ENCODE results near the gene SPOCK3. TPM values are rescaled to one million over a fixed set of nuclear protein-coding genes. Genes with fewer than 3 reads are reported as not detected.

The SPOCK3 gene
- total and polyA plus RNA-seq, 4 donors: 0.08 to 0.42 (median 0.24) TPM

DNA sequence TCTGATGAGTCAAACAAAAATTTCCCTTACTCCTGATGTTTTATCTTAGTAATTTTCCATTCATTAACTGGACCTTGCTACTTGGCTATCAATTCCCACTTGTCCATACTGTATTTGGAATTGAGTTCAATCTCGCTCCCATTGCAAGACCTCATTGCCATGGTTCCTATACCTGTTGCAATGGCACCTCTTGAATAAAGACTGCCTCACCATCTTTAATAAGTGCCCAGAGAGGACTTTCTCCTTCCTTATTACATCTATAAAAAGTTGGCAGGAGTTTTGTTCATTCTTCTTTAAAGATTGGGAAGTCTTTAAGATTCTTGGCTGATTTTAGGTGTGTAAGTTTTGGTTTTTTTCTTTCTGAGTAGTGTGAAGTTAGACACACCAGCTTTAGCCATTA, 397.4 kb downstream of the SPOCK3 start:
- H3K9me3 ChIP-seq (ENCODE audit: control insufficient read depth in 4 of 4, low read length in 3 of 4): no peaks in the 10 kb centered on the region
- no peak overlapping the region for H3K27ac ChIP-seq (ENCODE audit: low read depth in 1 of 2, low read length in 2 of 2)
- H3K36me3 ChIP-seq (ENCODE audit: control insufficient read depth in 4 of 4, insufficient read depth in 3 of 4, low read depth in 1 of 4, low read length in 3 of 4): no peaks in the 10 kb centered on the region
- TF ChIP-seq, protein P1, sequence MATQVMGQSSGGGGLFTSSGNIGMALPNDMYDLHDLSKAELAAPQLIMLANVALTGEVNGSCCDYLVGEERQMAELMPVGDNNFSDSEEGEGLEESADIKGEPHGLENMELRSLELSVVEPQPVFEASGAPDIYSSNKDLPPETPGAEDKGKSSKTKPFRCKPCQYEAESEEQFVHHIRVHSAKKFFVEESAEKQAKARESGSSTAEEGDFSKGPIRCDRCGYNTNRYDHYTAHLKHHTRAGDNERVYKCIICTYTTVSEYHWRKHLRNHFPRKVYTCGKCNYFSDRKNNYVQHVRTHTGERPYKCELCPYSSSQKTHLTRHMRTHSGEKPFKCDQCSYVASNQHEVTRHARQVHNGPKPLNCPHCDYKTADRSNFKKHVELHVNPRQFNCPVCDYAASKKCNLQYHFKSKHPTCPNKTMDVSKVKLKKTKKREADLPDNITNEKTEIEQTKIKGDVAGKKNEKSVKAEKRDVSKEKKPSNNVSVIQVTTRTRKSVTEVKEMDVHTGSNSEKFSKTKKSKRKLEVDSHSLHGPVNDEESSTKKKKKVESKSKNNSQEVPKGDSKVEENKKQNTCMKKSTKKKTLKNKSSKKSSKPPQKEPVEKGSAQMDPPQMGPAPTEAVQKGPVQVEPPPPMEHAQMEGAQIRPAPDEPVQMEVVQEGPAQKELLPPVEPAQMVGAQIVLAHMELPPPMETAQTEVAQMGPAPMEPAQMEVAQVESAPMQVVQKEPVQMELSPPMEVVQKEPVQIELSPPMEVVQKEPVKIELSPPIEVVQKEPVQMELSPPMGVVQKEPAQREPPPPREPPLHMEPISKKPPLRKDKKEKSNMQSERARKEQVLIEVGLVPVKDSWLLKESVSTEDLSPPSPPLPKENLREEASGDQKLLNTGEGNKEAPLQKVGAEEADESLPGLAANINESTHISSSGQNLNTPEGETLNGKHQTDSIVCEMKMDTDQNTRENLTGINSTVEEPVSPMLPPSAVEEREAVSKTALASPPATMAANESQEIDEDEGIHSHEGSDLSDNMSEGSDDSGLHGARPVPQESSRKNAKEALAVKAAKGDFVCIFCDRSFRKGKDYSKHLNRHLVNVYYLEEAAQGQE (IDR thresholded peaks at IDR 0.05): no peak
- DNase-seq (ENCODE audit: low spot score): no peak
- no peaks in the 10 kb centered on the region for H3K4me1 ChIP-seq (ENCODE audit: control insufficient read depth in 4 of 4, insufficient read depth in 4 of 4, low read length in 3 of 4)
- H3K27me3 ChIP-seq (ENCODE audit: control insufficient read depth in 4 of 4, insufficient read depth in 4 of 4, low read length in 3 of 4): no peaks in the 10 kb centered on the region
- no peak overlapping the region for H3K4me3 ChIP-seq (ENCODE audit: low read depth in 1 of 3, low read length in 3 of 3)
- 75% methylated on average over 1 of the region's 1 CpG for WGBS
- no peak overlapping the region for H3K9ac ChIP-seq (ENCODE audit: low read depth in 1 of 2, low read length in 2 of 2)

DNA sequence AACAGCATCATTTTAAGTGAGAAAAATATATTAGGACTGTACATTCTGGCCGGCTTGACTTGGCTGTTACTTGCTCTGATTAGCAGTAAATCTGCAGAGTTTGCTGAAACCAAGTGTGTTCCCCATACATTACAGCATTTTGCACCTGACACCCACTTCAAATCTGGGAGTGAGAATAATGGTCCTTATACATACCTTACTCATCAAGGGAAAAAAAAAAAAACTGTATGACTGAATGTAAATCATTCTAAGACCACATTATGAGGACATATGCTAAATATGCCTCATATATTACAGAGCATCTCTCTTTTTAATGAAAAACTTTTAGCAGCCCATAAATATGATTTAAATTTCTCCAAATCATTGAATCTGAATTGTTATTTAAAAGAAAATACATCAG, 406.7 kb downstream of the SPOCK3 start:
- Histone ChIP-seq H3K9me3 (ENCODE audit: control insufficient read depth in 4 of 4, low read length in 3 of 4) (no peaks in the 10 kb centered on the region), H3K27ac (ENCODE audit: low read depth in 1 of 2, low read length in 2 of 2) (no peak overlapping the region), H3K4me1 (ENCODE audit: control insufficient read depth in 4 of 4, insufficient read depth in 4 of 4, low read length in 3 of 4) (no peaks in the 10 kb centered on the region), H3K4me3 (ENCODE audit: low read depth in 1 of 3, low read length in 3 of 3) (no peak overlapping the region), H3K27me3 (ENCODE audit: control insufficient read depth in 4 of 4, insufficient read depth in 4 of 4, low read length in 3 of 4) (no peaks in the 10 kb centered on the region), H3K36me3 (ENCODE audit: control insufficient read depth in 4 of 4, insufficient read depth in 3 of 4, low read depth in 1 of 4, low read length in 3 of 4) (no peaks in the 10 kb centered on the region), H3K9ac (ENCODE audit: low read depth in 1 of 2, low read length in 2 of 2) (no peak overlapping the region)
- TF ChIP-seq SP1 (IDR thresholded peaks at IDR 0.05) (no peak), JUND (IDR thresholded peaks at IDR 0.05) (no peak), RXRA (IDR thresholded peaks at IDR 0.05) (no peak)
- TF ChIP-seq, protein P2, sequence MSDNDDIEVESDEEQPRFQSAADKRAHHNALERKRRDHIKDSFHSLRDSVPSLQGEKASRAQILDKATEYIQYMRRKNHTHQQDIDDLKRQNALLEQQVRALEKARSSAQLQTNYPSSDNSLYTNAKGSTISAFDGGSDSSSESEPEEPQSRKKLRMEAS (IDR thresholded peaks at IDR 0.05): no peak
- TF ChIP-seq, protein P3, sequence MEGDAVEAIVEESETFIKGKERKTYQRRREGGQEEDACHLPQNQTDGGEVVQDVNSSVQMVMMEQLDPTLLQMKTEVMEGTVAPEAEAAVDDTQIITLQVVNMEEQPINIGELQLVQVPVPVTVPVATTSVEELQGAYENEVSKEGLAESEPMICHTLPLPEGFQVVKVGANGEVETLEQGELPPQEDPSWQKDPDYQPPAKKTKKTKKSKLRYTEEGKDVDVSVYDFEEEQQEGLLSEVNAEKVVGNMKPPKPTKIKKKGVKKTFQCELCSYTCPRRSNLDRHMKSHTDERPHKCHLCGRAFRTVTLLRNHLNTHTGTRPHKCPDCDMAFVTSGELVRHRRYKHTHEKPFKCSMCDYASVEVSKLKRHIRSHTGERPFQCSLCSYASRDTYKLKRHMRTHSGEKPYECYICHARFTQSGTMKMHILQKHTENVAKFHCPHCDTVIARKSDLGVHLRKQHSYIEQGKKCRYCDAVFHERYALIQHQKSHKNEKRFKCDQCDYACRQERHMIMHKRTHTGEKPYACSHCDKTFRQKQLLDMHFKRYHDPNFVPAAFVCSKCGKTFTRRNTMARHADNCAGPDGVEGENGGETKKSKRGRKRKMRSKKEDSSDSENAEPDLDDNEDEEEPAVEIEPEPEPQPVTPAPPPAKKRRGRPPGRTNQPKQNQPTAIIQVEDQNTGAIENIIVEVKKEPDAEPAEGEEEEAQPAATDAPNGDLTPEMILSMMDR (IDR thresholded peaks at IDR 0.05; ENCODE audit: low read depth, low read length, missing input control): no peak
- WGBS: 49% methylated on average over 1 of the region's 1 CpG
- no peak for DNase-seq (ENCODE audit: low spot score)

DNA sequence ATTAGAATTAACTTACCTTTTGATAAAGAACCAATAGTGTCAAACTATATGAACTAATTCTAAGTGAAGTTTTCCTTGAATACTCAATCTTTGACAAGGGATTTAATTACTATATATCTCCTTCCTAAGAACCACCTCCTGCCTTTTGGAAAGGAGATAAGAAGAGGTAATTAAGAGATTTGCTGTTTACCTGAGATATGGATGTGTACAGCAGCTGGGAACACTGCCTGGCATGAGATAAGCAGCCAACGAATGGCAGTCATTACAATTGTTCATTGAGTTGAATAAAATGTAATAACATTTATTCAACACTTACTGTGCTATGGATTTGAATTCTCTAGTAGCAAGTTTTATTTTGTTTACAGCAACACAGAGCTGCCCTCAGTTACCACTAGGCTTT, 407.1 kb downstream of the SPOCK3 start:
- Histone ChIP-seq H3K27me3 (ENCODE audit: control insufficient read depth in 4 of 4, insufficient read depth in 4 of 4, low read length in 3 of 4) (no peaks in the 10 kb centered on the region), H3K4me3 (ENCODE audit: low read depth in 1 of 3, low read length in 3 of 3) (no peak overlapping the region), H3K27ac (ENCODE audit: low read depth in 1 of 2, low read length in 2 of 2) (no peak overlapping the region), H3K36me3 (ENCODE audit: control insufficient read depth in 4 of 4, insufficient read depth in 3 of 4, low read depth in 1 of 4, low read length in 3 of 4) (no peaks in the 10 kb centered on the region), H3K4me1 (ENCODE audit: control insufficient read depth in 4 of 4, insufficient read depth in 4 of 4, low read length in 3 of 4) (no peaks in the 10 kb centered on the region), H3K9ac (ENCODE audit: low read depth in 1 of 2, low read length in 2 of 2) (no peak overlapping the region), H3K9me3 (ENCODE audit: control insufficient read depth in 4 of 4, low read length in 3 of 4) (no peaks in the 10 kb centered on the region)
- WGBS: 14% methylated on average over 1 of the region's 1 CpG
- DNase-seq (ENCODE audit: low spot score): no peak
- TF ChIP-seq HNF4G (IDR thresholded peaks at IDR 0.05) (no peak), FOXA1 (IDR thresholded peaks at IDR 0.05) (no peak), RAD21 (IDR thresholded peaks at IDR 0.05) (no peak), SP1 (IDR thresholded peaks at IDR 0.05) (no peak), GABPA (IDR thresholded peaks at IDR 0.05 in 1 of 2, conservative IDR thresholded peaks at IDR 0.05 in 1 of 2) (no peak), FOXA2 (IDR thresholded peaks at IDR 0.05) (no peak), YY1 (IDR thresholded peaks at IDR 0.05) (no peak), NR2F2 (IDR thresholded peaks at IDR 0.05) (no peak), JUND (IDR thresholded peaks at IDR 0.05) (no peak), EGR1 (IDR thresholded peaks at IDR 0.05; ENCODE audit: low read depth in 2 of 2) (no peak)
- TF ChIP-seq, protein P4, sequence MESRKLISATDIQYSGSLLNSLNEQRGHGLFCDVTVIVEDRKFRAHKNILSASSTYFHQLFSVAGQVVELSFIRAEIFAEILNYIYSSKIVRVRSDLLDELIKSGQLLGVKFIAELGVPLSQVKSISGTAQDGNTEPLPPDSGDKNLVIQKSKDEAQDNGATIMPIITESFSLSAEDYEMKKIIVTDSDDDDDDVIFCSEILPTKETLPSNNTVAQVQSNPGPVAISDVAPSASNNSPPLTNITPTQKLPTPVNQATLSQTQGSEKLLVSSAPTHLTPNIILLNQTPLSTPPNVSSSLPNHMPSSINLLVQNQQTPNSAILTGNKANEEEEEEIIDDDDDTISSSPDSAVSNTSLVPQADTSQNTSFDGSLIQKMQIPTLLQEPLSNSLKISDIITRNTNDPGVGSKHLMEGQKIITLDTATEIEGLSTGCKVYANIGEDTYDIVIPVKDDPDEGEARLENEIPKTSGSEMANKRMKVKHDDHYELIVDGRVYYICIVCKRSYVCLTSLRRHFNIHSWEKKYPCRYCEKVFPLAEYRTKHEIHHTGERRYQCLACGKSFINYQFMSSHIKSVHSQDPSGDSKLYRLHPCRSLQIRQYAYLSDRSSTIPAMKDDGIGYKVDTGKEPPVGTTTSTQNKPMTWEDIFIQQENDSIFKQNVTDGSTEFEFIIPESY (IDR thresholded peaks at IDR 0.05): no peak
- TF ChIP-seq, protein P1 (IDR thresholded peaks at IDR 0.05): no peak
- TF ChIP-seq, protein P5, sequence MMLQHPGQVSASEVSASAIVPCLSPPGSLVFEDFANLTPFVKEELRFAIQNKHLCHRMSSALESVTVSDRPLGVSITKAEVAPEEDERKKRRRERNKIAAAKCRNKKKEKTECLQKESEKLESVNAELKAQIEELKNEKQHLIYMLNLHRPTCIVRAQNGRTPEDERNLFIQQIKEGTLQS (IDR thresholded peaks at IDR 0.05): no peak
- TF ChIP-seq, protein P2 (IDR thresholded peaks at IDR 0.05): no peak

All from liver (tissue), 9 donors.